Spleen (tissue), 11 donors: ENCODE data around the gene SLC7A11. TPM values are rescaled to one million over a fixed set of nuclear protein-coding genes. Genes with fewer than 3 reads are reported as not detected.

Experiments used
- DNase-seq: peaks from one replicate; pipeline ENCODE4 v3.0.0-alpha.2; 2020
- H3K27ac ChIP-seq, 8 donors: fragments of 200-600 bp; sonication (generic) in 7 of 8; 1 replicate in 4 of 8; 2 replicates in 4 of 8; pipeline versions ENCODE4 v1.5.0 to v1.8.0; 2016 to 2021; ENCODE audit warnings: inconsistent platforms in 4 of 8, mild to moderate bottlenecking in 4 of 8, moderate library complexity in 1 of 8
- H3K27me3 ChIP-seq, 7 donors: fragments of 200-600 bp; sonication (generic) in 6 of 7; replicated peaks in 1 of 7; 1 replicate in 4 of 7; 2 replicates in 3 of 7; pipeline versions ENCODE4 v1.5.0 to v1.8.0; 2016 to 2021; ENCODE audit warnings: inconsistent platforms in 3 of 7, mild to moderate bottlenecking in 1 of 7
- H3K36me3 ChIP-seq, 6 donors: fragments of 200-600 bp; sonication (generic) in 5 of 6; 1 replicate in 4 of 6; 2 replicates in 2 of 6; pipeline versions ENCODE4 v1.5.0 to v1.8.0; 2016 to 2021; ENCODE audit warnings: inconsistent platforms in 2 of 6
- H3K4me1 ChIP-seq, 6 donors: fragments of 200-600 bp; sonication (generic) in 5 of 6; 1 replicate in 3 of 6; 2 replicates in 3 of 6; pipeline versions ENCODE4 v1.5.0 to v1.8.0; 2016 to 2021; ENCODE audit warnings: inconsistent platforms in 3 of 6
- H3K4me3 ChIP-seq, 8 donors: fragments of 200-600 bp; sonication (generic) in 7 of 8; 1 replicate in 4 of 8; 2 replicates in 4 of 8; pipeline versions ENCODE4 v1.5.0 to v1.8.0; 2016 to 2021; ENCODE audit warnings: inconsistent platforms in 4 of 8, mild to moderate bottlenecking in 4 of 8, moderate library complexity in 2 of 8
- H3K9me3 ChIP-seq, 8 donors: fragments of 200-600 bp; sonication (generic) in 7 of 8; 1 replicate in 4 of 8; 2 replicates in 4 of 8; pipeline versions ENCODE4 v1.5.0 to v1.8.0; 2016 to 2021; ENCODE audit warnings: inconsistent platforms in 4 of 8
- POLR2A ChIP-seq, 3 donors: fragments of 450-650 bp; IDR thresholded peaks; one replicate each; pipeline ENCODE4 v1.5.1; 2017; ENCODE audit warnings: antibody characterized with exemption in 3 of 3, mild to moderate bottlenecking in 1 of 3
- POLR2AphosphoS5 ChIP-seq, 3 donors: sonication (generic); formaldehyde crosslinking; IDR thresholded peaks; one replicate each; pipeline ENCODE4 v1.5.1; 2017; ENCODE audit warnings: antibody characterized with exemption in 3 of 3
- whole genome bisulfite sequencing, 5 donors: extraction: QIAGEN DNeasy Blood & Tissue Kit in 3 of 5; methylation state at CpG; one replicate each; pipeline versions ENCODE4 v1.1.5 to v1.1.7; 2013 to 2018; 5-methylcytosine and 5-hydroxymethylcytosine counted together
- intact Hi-C: fragments of 100-400 bp; cut with DNase I; formaldehyde crosslinking; loops from one replicate; pipeline ENCODE4 v1.15.0; 2023; ENCODE audit warnings: low total_unique reads
- polyA plus RNA-seq, 3 donors: library from polyadenylated mRNA; stranded (reverse); fragments of 200-250 nt; gene quantifications; one replicate each; pipeline ENCODE4 v1.2.1, GENCODE V29; 2013
- total RNA-seq, 7 donors: library from RNA; depleted of rRNA in 3 of 7; stranded (reverse); fragments of >200 nt in 3 of 7; fragmentation: NEBNext Ultra II Directional in 4 of 7; extraction: Animal tissue kit (Norgen Biotek cat#: 25700) in 4 of 7; gene quantifications; one replicate each; pipeline versions ENCODE4 v1.1.0 to v1.2.1, GENCODE V29; 2016 to 2021
- TF ChIP-seq, protein P1 (sequence below), 11 experiments: fragments of 200-600 bp in 7 of 11; fragments of 450-650 bp in 4 of 11; sonication (generic) in 4 of 11; IDR thresholded peaks in 8 of 11; conservative IDR thresholded peaks in 3 of 11; 1 replicate in 7 of 11; 2 replicates in 4 of 11; pipeline versions ENCODE4 v1.4.0 to v1.8.0; 2016 to 2021; ENCODE audit warnings: antibody characterized with exemption in 11 of 11, inconsistent platforms in 4 of 11, mild to moderate bottlenecking in 1 of 11
- donor health status: healthy with polysubstance abuse.
- donor health status: DM: no; HTN: no; CAD: no; lungs with moderate emphysema.
- donor health status: DM: no; HTN: no; CAD: no.
- donor health status: Bipolar disorder and iron deficiency.
- donor health status: healthy.
- donor health status: DM: no; HTN: no; CAD: no.
- donor health status: DM: yes; HTN: yes; CAD: no.

The SLC7A11 gene
- total and polyA plus RNA-seq, 10 donors, result 0.13 to 2.1 (median 0.52) TPM

DNA sequence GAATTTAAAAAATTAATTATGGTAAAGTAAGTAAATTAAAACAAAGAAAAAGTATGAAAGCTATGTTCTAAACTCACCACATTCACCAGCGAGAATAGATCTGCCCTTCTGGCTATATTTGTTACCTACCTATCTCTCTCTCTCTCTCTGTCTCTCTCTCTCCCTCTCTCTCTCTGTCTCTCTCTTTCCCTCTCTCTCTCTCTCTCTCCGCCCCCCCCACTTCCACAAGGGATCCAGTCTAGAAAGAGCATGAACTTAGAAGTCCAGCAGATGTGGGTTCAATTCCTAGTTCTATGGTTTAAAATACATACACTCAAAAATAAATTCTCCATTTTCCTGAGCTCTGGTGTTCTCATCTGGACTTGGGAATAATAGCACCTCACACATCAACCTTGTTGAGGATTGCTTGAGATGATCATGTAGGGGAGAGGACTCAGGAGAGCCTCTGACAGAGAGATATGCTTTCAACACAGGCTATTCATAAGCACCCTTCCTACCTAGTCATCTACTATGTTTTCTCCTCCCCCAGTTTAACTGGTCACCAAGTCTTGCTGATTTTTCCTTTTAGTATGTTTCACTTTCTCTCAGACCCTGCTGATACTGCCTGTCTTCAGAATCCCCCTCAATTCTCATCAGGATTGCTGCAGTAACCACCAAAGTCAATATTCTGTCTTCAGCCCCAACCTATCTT is 64.7 kb downstream of the SLC7A11 start:
- H3K9me3 ChIP-seq, result no peaks in the 10 kb centered on the region
- H3K27ac ChIP-seq, result no peak overlapping the region
- H3K36me3 ChIP-seq, result no peaks in the 10 kb centered on the region
- TF ChIP-seq, protein P1, sequence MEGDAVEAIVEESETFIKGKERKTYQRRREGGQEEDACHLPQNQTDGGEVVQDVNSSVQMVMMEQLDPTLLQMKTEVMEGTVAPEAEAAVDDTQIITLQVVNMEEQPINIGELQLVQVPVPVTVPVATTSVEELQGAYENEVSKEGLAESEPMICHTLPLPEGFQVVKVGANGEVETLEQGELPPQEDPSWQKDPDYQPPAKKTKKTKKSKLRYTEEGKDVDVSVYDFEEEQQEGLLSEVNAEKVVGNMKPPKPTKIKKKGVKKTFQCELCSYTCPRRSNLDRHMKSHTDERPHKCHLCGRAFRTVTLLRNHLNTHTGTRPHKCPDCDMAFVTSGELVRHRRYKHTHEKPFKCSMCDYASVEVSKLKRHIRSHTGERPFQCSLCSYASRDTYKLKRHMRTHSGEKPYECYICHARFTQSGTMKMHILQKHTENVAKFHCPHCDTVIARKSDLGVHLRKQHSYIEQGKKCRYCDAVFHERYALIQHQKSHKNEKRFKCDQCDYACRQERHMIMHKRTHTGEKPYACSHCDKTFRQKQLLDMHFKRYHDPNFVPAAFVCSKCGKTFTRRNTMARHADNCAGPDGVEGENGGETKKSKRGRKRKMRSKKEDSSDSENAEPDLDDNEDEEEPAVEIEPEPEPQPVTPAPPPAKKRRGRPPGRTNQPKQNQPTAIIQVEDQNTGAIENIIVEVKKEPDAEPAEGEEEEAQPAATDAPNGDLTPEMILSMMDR (IDR thresholded peaks at IDR 0.05 in 8 of 11, conservative IDR thresholded peaks at IDR 0.05 in 3 of 11), result no peak
- TF ChIP-seq POLR2A (IDR thresholded peaks at IDR 0.05), result no peak
- no peak for TF ChIP-seq POLR2AphosphoS5 (IDR thresholded peaks at IDR 0.05)
- intact Hi-C loops, result no loop called here
- no peak for DNase-seq
- H3K27me3 ChIP-seq, result no peaks in the 10 kb centered on the region
- H3K4me1 ChIP-seq, result peaks cover 0 to 2% (median 0%) of the 10 kb centered on the region in 6 donors
- WGBS, 5 donors, result 74 to 91% (median 88%) methylated on average over 2 of the region's 2 CpGs
- H3K4me3 ChIP-seq, result no peak overlapping the region

DNA sequence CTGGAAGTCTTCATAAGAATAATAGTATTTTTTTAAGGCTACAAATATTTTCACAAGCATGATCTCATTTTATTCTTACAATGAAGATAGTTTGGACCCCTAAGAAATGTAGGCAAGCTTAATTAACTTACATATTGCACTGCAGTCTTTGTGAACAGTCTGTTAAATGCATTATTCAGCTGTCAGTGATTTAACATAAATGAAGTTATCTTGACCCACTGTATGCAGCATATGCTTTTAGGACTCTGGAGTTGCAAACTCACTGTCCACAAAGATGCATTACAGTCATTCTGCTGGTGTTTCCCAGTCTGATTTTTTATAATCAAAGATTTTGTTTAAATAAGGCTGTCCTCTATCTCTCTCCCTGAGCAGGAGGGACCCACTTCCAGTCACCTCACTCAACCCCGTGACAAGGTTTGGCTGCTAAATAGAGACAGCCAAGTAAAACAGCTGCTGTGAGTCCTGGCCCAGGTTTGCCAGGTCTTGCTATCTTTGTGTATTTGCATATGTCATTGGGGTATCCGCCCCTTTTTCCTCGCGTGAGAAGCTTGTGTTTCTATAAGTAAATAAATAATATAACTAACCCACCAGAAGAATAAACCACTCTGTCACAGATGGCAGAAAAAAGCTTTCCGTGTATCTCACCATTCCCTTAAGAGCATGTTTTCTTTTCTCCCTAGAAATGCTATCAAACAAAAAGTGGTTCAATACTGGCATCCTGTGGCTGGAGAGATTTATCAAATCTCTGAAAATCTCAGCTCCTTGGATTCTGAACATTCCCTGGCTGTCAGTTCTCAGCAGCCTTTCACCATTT is 67.0 kb downstream of the SLC7A11 start:
- no peaks in the 10 kb centered on the region for H3K9me3 ChIP-seq
- TF ChIP-seq, protein P1 (IDR thresholded peaks at IDR 0.05 in 8 of 11, conservative IDR thresholded peaks at IDR 0.05 in 3 of 11), result no peak
- TF ChIP-seq POLR2A (IDR thresholded peaks at IDR 0.05) (no peak), POLR2AphosphoS5 (IDR thresholded peaks at IDR 0.05) (no peak)
- no peaks in the 10 kb centered on the region for H3K4me1 ChIP-seq
- DNase-seq, result no peak
- intact Hi-C loops, result no loop called here
- 66 to 86% (median 72%) methylated on average over 5 of the region's 5 CpGs for WGBS, 5 donors
- no peaks in the 10 kb centered on the region for H3K27me3 ChIP-seq
- H3K36me3 ChIP-seq, result no peaks in the 10 kb centered on the region
- H3K27ac ChIP-seq, result no peak overlapping the region
- no peak overlapping the region for H3K4me3 ChIP-seq

DNA sequence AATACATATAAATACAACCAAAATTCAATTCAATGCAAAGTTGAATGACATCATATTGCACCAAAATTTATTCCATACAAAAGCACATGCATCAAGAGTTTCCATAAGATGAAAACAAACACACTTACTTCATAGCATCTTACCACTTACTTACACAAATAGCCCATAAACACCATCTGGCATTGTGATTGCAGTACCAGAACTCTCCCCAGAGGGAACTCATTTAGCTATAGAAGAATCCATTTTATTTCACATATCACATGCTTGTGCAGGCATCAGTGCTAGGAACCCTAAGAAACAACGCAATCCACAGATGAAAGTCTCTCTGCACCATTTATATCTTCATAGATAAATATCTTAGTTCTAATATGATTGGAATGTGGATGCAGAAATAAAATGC is 77.9 kb downstream of the SLC7A11 start:
- Histone ChIP-seq H3K9me3 (no peaks in the 10 kb centered on the region), H3K36me3 (no peaks in the 10 kb centered on the region), H3K27me3 (peaks cover 0 to 4% (median 0%) of the 10 kb centered on the region in 7 donors), H3K4me3 (no peak overlapping the region), H3K27ac (no peak overlapping the region), H3K4me1 (no peaks in the 10 kb centered on the region)
- DNase-seq, result no peak
- 89 to 98% (median 94%) methylated on average over 1 of the region's 1 CpG for WGBS, 5 donors
- no peak for TF ChIP-seq POLR2A (IDR thresholded peaks at IDR 0.05)
- TF ChIP-seq, protein P1 (IDR thresholded peaks at IDR 0.05 in 8 of 11, conservative IDR thresholded peaks at IDR 0.05 in 3 of 11), result no peak
- intact Hi-C loops, result no loop called here

DNA sequence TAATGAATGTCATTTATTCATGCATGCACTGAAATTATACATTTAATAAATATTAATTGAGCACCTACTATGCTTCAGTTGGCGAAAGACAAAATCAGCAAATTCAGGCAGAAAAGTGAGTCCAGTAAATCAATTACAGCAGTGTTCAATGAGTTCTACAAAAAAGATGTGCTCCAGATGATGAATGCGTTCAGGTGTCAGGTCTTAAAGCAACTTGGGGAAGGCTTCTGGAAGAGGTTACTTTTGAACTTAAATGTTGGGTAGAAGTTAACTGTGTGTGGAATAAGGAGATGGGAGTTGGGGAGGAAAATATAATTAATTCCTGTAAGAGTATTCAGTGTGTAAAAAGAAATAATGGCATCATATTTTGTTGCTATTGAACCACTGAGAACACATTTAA is 79.0 kb downstream of the SLC7A11 start:
- intact Hi-C loops, result no loop called here
- H3K9me3 ChIP-seq, result no peaks in the 10 kb centered on the region
- WGBS, 5 donors, result 92 to 99% (median 96%) methylated on average over 2 of the region's 2 CpGs

More for the DNA sequence above, 79.0 kb downstream of the SLC7A11 start:
- H3K36me3 ChIP-seq, result no peaks in the 10 kb centered on the region
- TF ChIP-seq POLR2A (IDR thresholded peaks at IDR 0.05) (no peak), POLR2AphosphoS5 (IDR thresholded peaks at IDR 0.05) (no peak)
- TF ChIP-seq, protein P1 (IDR thresholded peaks at IDR 0.05 in 8 of 11, conservative IDR thresholded peaks at IDR 0.05 in 3 of 11), result no peak
- DNase-seq, result no peak
- H3K4me1 ChIP-seq, result no peaks in the 10 kb centered on the region
- H3K27ac ChIP-seq, result no peak overlapping the region
- peaks cover 0 to 4% (median 0%) of the 10 kb centered on the region in 7 donors for H3K27me3 ChIP-seq
- no peak overlapping the region for H3K4me3 ChIP-seq
